WTC11 (cell line): ENCODE data around the gene SGSM2. TPM values are rescaled to one million over a fixed set of nuclear protein-coding genes. Genes with fewer than 3 reads are reported as not detected.

Experiments
- ATAC-seq: fragments of 200-7000 bp; cut with Tn5 transposase; 2 replicates; pipeline ENCODE4 v1.10.0; 2021; ENCODE audit warnings: mild to moderate bottlenecking, moderate library complexity
- CTCF ChIA-PET: fragments of 300-600 bp; sonication (Branson Sonifier 250); formaldehyde crosslinking; loops from one replicate; lab custom pipeline; 2021; ENCODE audit warnings: antibody characterized with exemption; lab: Charles Lee
- POLR2A ChIA-PET: fragments of 350-600 bp; sonication (Branson Sonifier 250); formaldehyde crosslinking; loops from one replicate; lab custom pipeline; 2021; ENCODE audit warnings: antibody characterized with exemption; lab: Charles Lee
- DNase-seq: peaks from one replicate; pipeline ENCODE4 v3.0.0; 2021; ENCODE audit warnings: low spot score
- H3K27ac Mint-ChIP-seq: 2 replicates; pipeline ENCODE4 v1.8.0; 2021; ENCODE audit warnings: mixed read lengths
- H3K27me3 Mint-ChIP-seq: 2 replicates; pipeline ENCODE4 v1.8.0; 2021; ENCODE audit warnings: low read depth, mild to moderate bottlenecking, moderate library complexity, mixed read lengths
- H3K36me3 Mint-ChIP-seq: 2 replicates; pipeline ENCODE4 v1.8.0; 2021; ENCODE audit warnings: mixed read lengths
- H3K4me1 Mint-ChIP-seq: 2 replicates; pipeline ENCODE4 v1.8.0; 2022; ENCODE audit warnings: mixed read lengths
- H3K4me3 Mint-ChIP-seq: 2 replicates; pipeline ENCODE4 v1.8.0; 2021; ENCODE audit warnings: mild to moderate bottlenecking, moderate library complexity, mixed read lengths
- H3K9me3 Mint-ChIP-seq: 2 replicates; pipeline ENCODE4 v1.8.0; 2021; ENCODE audit warnings: mixed read lengths
- ATF6 ChIP-seq: sonication (generic); formaldehyde crosslinking; IDR thresholded peaks from 2 replicates; pipeline ENCODE4 v1.8.1; 2023; ENCODE audit warnings: mild to moderate bottlenecking, missing genetic modification reagents
- CREB1 ChIP-seq: sonication (generic); formaldehyde crosslinking; IDR thresholded peaks from 2 replicates; pipeline ENCODE4 v1.8.0; 2023; ENCODE audit warnings: mild to moderate bottlenecking, missing genetic modification reagents
- CREM ChIP-seq: sonication (generic); formaldehyde crosslinking; IDR thresholded peaks from 2 replicates; pipeline ENCODE4 v1.8.1; 2022; ENCODE audit warnings: mild to moderate bottlenecking, missing genetic modification reagents, moderate library complexity
- ESRRA ChIP-seq: sonication (generic); formaldehyde crosslinking; IDR thresholded peaks from 2 replicates; pipeline ENCODE4 v1.8.1; 2022; ENCODE audit warnings: mild to moderate bottlenecking, missing genetic modification reagents, borderline replicate concordance
- ETV6 ChIP-seq: sonication (generic); formaldehyde crosslinking; IDR thresholded peaks from 2 replicates; pipeline ENCODE4 v1.8.1; 2022; ENCODE audit warnings: mild to moderate bottlenecking, missing genetic modification reagents
- FOXK1 ChIP-seq: sonication (generic); formaldehyde crosslinking; IDR thresholded peaks from 2 replicates; pipeline ENCODE4 v1.8.0; 2022; ENCODE audit warnings: mild to moderate bottlenecking, moderate library complexity, missing genetic modification reagents
- HMGA2 ChIP-seq: fragments of 250-450 bp; sonication (Bioruptor Pico); IDR thresholded peaks from 2 replicates; pipeline ENCODE4 v1.4.0; 2021; ENCODE audit warnings: mild to moderate bottlenecking, moderate library complexity
- KAT7 ChIP-seq: sonication (generic); formaldehyde crosslinking; IDR thresholded peaks from 2 replicates; pipeline ENCODE4 v1.8.1; 2023; ENCODE audit warnings: missing genetic modification reagents, mild to moderate bottlenecking, borderline replicate concordance
- MYBL2 ChIP-seq: sonication (generic); formaldehyde crosslinking; IDR thresholded peaks from 2 replicates; pipeline ENCODE4 v1.8.1; 2023; ENCODE audit warnings: mild to moderate bottlenecking, moderate library complexity, missing genetic modification reagents
- TEAD1 ChIP-seq: sonication (generic); formaldehyde crosslinking; IDR thresholded peaks from 2 replicates; pipeline ENCODE4 v1.8.0; 2022; ENCODE audit warnings: mild to moderate bottlenecking, missing genetic modification reagents
- ZBTB21 ChIP-seq: sonication (generic); formaldehyde crosslinking; IDR thresholded peaks from 2 replicates; pipeline ENCODE4 v1.8.1; 2023; ENCODE audit warnings: mild to moderate bottlenecking, missing genetic modification reagents, borderline replicate concordance
- ZNF121 ChIP-seq: sonication (generic); formaldehyde crosslinking; IDR thresholded peaks from 2 replicates; pipeline ENCODE4 v1.8.0; 2023; ENCODE audit warnings: missing genetic modification reagents
- ZNF317 ChIP-seq: sonication (generic); formaldehyde crosslinking; IDR thresholded peaks from 2 replicates; pipeline ENCODE4 v1.8.1; 2023; ENCODE audit warnings: low read depth, mild to moderate bottlenecking, moderate library complexity, missing genetic modification reagents, borderline replicate concordance
- ZNF416 ChIP-seq: fragments of 250-450 bp; sonication (Bioruptor Pico); IDR thresholded peaks from 2 replicates; pipeline ENCODE4 v1.9.0; 2021; ENCODE audit warnings: mild to moderate bottlenecking, inconsistent platforms
- ZSCAN18 ChIP-seq: fragments of 250-450 bp; sonication (Bioruptor Pico); IDR thresholded peaks from 2 replicates; pipeline ENCODE4 v2.1.2; 2022; ENCODE audit warnings: mild to moderate bottlenecking, moderate library complexity
- total RNA-seq: library from RNA; stranded (reverse); gene quantifications from 3 replicates; pipeline ENCODE4 v1.2.3, GENCODE V29; 2021
- TF ChIP-seq, protein P1 (sequence below): sonication (generic); formaldehyde crosslinking; IDR thresholded peaks from 2 replicates; pipeline ENCODE4 v1.8.0; 2022; ENCODE audit warnings: mild to moderate bottlenecking, missing genetic modification reagents
- TF ChIP-seq, protein P2 (sequence below): sonication (generic); formaldehyde crosslinking; IDR thresholded peaks from 2 replicates; pipeline ENCODE4 v1.8.1; 2022; ENCODE audit warnings: mild to moderate bottlenecking, missing genetic modification reagents, moderate library complexity, borderline replicate concordance
- TF ChIP-seq, protein P3 (sequence below): sonication (generic); formaldehyde crosslinking; IDR thresholded peaks from 2 replicates; pipeline ENCODE4 v1.8.0; 2022; ENCODE audit warnings: missing genetic modification reagents

The SGSM2 gene
- total RNA-seq, 1 experiment from 2014 or later: 50.3 TPM

DNA sequence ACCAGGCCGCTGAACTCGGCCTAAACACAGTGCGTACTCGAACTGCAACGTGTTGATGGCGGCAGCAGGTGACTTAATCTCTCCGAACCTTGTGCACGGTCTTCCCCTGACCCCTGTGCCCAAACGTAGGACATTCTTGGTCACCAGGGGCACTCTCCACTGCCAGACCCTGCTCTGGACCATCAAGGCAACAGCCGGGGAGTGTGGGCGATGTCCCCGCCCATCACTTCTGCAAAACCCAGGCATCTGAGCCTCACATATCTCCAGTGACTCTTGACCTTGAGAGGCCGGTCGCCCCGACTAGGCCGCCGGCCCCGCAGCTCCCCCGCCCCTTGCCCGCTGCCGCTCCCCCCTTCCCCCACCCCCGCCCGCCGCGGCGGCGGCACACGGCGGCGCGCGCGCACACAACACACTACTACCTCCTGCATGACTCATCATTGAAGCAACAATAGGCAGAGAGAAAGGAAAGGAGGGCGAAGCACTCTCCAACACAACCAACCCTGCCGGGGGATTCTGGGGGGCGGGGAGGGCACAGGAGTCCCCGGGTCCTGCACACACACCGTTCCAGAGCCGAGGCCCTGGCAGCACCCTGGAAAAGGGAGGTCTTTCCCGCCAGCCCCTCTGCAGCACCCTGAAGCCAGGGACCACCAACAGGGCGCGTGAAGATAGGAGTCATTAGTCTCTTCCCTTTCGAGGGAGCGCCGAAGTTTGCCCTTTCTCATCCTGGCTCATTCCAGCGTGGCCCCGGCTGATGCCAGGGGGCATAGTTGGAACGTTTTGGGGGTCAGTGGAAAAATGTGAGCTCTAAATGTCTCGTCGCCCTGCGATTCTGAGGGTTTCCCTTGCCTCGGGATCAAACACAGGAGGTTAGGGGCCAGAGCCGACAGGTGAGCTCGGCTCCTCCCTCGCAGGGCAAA, 61.6 kb downstream of the SGSM2 start:
- H3K27me3 Mint-ChIP-seq: 0 out of 2 replicates have a peak, but pooled peaks cover 5% of the 10 kb centered on the region
- CTCF ChIA-PET: interaction anchor here (0.6 to 7.0 kb wide), 8 partner anchors 11 to 51 kb away, joined by 3 to 60 read pairs (median 5); no protein-coding TSS in a partner anchor
- POLR2A ChIA-PET: interaction anchor here (1.1 to 2.8 kb wide), 5 partner anchors 14 to 62 kb away, joined by 5 to 12 read pairs (median 6); partner anchors contain the start of genes SGSM2 and TSR1
- ATAC-seq (peak; percentile 4), DNase-seq (peak; percentile 58)
- H3K9me3 Mint-ChIP-seq: no peaks in the 10 kb centered on the region
- no peaks in the 10 kb centered on the region for H3K36me3 Mint-ChIP-seq
- TF ChIP-seq MYBL2 (CRISPR knock-in tag) (0 out of 2 replicates have a peak, but pooled peaks have one; percentile 9), ZNF317 (CRISPR knock-in tag) (no peak), ESRRA (no peak), ETV6 (CRISPR knock-in tag) (no peak), CREB1 (no peak), CREM (CRISPR knock-in tag) (no peak), ZBTB21 (CRISPR knock-in tag) (no peak), ZNF416 (CRISPR knock-in tag) (no peak), ZNF121 (CRISPR knock-in tag) (no peak), HMGA2 (0 out of 2 replicates have a peak, but pooled peaks have one; percentile 10), TEAD1 (CRISPR knock-in tag) (no peak), KAT7 (CRISPR knock-in tag) (no peak), ZSCAN18 (CRISPR knock-in tag) (no peak), ATF6 (CRISPR knock-in tag) (no peak), FOXK1 (0 out of 2 replicates have a peak, but pooled peaks have one; percentile 14)
- TF ChIP-seq, protein P1, sequence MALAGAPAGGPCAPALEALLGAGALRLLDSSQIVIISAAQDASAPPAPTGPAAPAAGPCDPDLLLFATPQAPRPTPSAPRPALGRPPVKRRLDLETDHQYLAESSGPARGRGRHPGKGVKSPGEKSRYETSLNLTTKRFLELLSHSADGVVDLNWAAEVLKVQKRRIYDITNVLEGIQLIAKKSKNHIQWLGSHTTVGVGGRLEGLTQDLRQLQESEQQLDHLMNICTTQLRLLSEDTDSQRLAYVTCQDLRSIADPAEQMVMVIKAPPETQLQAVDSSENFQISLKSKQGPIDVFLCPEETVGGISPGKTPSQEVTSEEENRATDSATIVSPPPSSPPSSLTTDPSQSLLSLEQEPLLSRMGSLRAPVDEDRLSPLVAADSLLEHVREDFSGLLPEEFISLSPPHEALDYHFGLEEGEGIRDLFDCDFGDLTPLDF (CRISPR knock-in tag): no peak
- TF ChIP-seq, protein P2, sequence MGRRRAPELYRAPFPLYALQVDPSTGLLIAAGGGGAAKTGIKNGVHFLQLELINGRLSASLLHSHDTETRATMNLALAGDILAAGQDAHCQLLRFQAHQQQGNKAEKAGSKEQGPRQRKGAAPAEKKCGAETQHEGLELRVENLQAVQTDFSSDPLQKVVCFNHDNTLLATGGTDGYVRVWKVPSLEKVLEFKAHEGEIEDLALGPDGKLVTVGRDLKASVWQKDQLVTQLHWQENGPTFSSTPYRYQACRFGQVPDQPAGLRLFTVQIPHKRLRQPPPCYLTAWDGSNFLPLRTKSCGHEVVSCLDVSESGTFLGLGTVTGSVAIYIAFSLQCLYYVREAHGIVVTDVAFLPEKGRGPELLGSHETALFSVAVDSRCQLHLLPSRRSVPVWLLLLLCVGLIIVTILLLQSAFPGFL (CRISPR knock-in tag): no peak
- TF ChIP-seq, protein P3, sequence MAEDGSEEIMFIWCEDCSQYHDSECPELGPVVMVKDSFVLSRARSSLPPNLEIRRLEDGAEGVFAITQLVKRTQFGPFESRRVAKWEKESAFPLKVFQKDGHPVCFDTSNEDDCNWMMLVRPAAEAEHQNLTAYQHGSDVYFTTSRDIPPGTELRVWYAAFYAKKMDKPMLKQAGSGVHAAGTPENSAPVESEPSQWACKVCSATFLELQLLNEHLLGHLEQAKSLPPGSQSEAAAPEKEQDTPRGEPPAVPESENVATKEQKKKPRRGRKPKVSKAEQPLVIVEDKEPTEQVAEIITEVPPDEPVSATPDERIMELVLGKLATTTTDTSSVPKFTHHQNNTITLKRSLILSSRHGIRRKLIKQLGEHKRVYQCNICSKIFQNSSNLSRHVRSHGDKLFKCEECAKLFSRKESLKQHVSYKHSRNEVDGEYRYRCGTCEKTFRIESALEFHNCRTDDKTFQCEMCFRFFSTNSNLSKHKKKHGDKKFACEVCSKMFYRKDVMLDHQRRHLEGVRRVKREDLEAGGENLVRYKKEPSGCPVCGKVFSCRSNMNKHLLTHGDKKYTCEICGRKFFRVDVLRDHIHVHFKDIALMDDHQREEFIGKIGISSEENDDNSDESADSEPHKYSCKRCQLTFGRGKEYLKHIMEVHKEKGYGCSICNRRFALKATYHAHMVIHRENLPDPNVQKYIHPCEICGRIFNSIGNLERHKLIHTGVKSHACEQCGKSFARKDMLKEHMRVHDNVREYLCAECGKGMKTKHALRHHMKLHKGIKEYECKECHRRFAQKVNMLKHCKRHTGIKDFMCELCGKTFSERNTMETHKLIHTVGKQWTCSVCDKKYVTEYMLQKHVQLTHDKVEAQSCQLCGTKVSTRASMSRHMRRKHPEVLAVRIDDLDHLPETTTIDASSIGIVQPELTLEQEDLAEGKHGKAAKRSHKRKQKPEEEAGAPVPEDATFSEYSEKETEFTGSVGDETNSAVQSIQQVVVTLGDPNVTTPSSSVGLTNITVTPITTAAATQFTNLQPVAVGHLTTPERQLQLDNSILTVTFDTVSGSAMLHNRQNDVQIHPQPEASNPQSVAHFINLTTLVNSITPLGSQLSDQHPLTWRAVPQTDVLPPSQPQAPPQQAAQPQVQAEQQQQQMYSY (CRISPR knock-in tag): no peak
- H3K27ac Mint-ChIP-seq: peak overlapping the region; percentile 100
- H3K4me1 Mint-ChIP-seq: peaks cover 42% of the 10 kb centered on the region
- H3K4me3 Mint-ChIP-seq: peak overlapping the region; percentile 95
